Activated T-helper 2 cell treated with anti-CD3 and anti-CD28 coated beads, Interferon-gamma antibody, Interleukin-2, Interleukin-4, amounts not matched to agents 10 μg/mL and 5 μg/mL and 100 μg/mL, durations not matched to agents 14 hours and 24 hours and 36 hours (primary cell): ENCODE data around the gene JMJD8. TPM values are rescaled to one million over a fixed set of nuclear protein-coding genes. Genes with fewer than 3 reads are reported as not detected.
"Not testable (repeated sequence)": the region's sequence is repeated elsewhere in the genome, so short reads cannot be mapped to it uniquely, and the experiment has no call there.

ENCODE experiments used
- DNase-seq: peaks from one replicate; pipeline ENCODE4 v3.0.0; 2021; ENCODE audit warnings: low spot score
- H3K27ac Mint-ChIP-seq: one replicate; pipeline ENCODE4 v1.8.0; 2021; ENCODE audit warnings: mixed read lengths
- H3K27me3 Mint-ChIP-seq: one replicate; pipeline ENCODE4 v1.8.0; 2021; ENCODE audit warnings: low read depth, mixed read lengths
- H3K36me3 Mint-ChIP-seq: one replicate; pipeline ENCODE4 v1.8.0; 2021; ENCODE audit warnings: low read depth, mixed read lengths
- H3K4me1 Mint-ChIP-seq: one replicate; pipeline ENCODE4 v1.8.0; 2021; ENCODE audit warnings: low read depth, mixed read lengths
- H3K4me3 Mint-ChIP-seq: one replicate; pipeline ENCODE4 v1.8.0; 2021; ENCODE audit warnings: low read depth, mild to moderate bottlenecking, moderate library complexity, mixed read lengths
- H3K9me3 Mint-ChIP-seq: one replicate; pipeline ENCODE4 v1.8.0; 2021; ENCODE audit warnings: mixed read lengths
- intact Hi-C: fragments of 100-400 bp; cut with micrococcal nuclease; formaldehyde crosslinking; loops from one replicate; pipeline ENCODE4 v1.15.1; 2023
- total RNA-seq: library from RNA; stranded (reverse); gene quantifications from 2 replicates; pipeline ENCODE4 v1.2.3, GENCODE V29; 2022

The JMJD8 gene
- total RNA-seq, 1 donor from 2014 or later: 48.8 TPM

DNA sequence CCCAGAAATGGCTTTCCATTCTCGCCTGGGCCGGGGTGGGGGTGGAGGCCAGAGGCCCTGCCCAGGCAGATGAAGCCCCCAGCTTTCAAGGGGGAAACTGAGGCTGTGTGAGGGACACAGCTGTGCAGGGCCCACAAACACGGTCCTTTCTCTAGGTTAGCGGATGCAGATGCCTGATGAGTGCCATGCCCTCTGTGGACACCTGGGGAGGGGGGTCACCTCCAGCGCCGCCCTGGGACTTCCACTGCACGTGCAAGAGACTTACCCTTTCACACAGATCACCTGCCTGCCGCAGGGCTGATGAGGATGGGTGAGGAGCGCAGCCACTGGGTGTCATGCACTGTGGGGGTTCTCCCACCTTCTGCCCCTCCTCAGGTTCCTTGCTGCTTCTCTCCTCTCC lies 34.3 kb upstream of the JMJD8 start:
- H3K9me3 Mint-ChIP-seq: no peaks in the 10 kb centered on the region
- peaks cover 4% of the 10 kb centered on the region for H3K27me3 Mint-ChIP-seq
- intact Hi-C loops: no loop called here
- no peak for DNase-seq
- H3K36me3 Mint-ChIP-seq: no peaks in the 10 kb centered on the region
- H3K4me3 Mint-ChIP-seq: no peak overlapping the region
- H3K4me1 Mint-ChIP-seq: peaks cover 10% of the 10 kb centered on the region
- no peak overlapping the region for H3K27ac Mint-ChIP-seq

- intact Hi-C loops: no loop called here
- H3K27me3 Mint-ChIP-seq: peaks cover 6% of the 10 kb centered on the region
- H3K36me3 Mint-ChIP-seq: no peaks in the 10 kb centered on the region
- peaks cover 12% of the 10 kb centered on the region for H3K4me1 Mint-ChIP-seq
- DNase-seq: no peak
- H3K27ac Mint-ChIP-seq: no peak overlapping the region
- H3K9me3 Mint-ChIP-seq: no peaks in the 10 kb centered on the region
- H3K4me3 Mint-ChIP-seq: no peak overlapping the region
Observed at GRCh38 chr16:717450-718245, 33.5 kb upstream of the JMJD8 start.

DNA sequence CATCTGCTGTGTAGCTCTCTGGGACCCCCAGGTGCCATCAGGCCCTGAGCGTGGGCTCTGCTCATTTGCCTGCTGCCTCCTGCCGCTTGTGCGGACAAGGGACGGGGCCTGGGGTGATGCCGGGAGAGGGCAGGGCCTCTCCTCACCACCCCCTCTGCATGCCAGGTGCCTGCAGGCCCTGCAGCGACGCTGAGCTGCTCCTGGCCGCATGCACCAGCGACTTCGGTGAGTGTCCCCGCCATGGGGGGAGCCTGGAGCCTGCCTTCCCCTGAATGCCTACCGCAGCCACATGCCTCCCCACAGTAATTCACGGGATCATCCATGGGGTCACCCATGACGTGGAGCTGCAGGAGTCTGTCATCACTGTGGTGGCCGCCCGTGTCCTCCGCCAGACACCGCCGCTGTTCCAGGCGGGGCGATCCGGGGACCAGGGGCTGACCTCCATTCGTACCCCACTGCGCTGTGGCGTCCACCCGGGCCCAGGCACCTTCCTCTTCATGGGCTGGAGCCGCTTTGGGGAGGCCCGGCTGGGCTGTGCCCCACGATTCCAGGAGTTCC lies 32.7 kb upstream of the JMJD8 start:
- no peaks in the 10 kb centered on the region for H3K9me3 Mint-ChIP-seq
- H3K27ac Mint-ChIP-seq: no peak overlapping the region
- intact Hi-C loops: no loop called here
- peaks cover 8% of the 10 kb centered on the region for H3K27me3 Mint-ChIP-seq
- H3K4me1 Mint-ChIP-seq: peaks cover 12% of the 10 kb centered on the region
- H3K4me3 Mint-ChIP-seq: peak overlapping the region; percentile 65
- DNase-seq: no peak
- H3K36me3 Mint-ChIP-seq: no peaks in the 10 kb centered on the region

DNA sequence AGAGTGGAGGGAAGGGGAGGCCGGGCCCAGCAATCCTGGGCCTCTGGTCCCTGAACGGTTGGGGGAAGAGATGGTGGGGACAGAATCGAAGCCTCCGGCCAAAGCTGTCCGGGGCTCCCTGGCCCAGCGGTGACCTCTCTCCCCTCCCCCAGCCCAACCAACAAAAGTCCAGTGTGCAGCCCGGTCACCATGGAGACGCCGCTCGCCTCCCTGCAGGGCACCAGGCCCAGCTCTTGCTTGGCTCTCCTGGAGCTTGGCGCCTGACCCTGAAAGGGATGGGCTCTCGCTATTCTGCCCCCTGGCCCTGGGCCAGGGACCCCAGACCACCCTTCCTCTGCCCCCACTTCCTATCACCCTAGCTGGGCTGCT lies 32.0 kb upstream of the JMJD8 start:
- intact Hi-C loops: no loop called here
- H3K4me3 Mint-ChIP-seq: peak overlapping the region; percentile 65
- no peaks in the 10 kb centered on the region for H3K9me3 Mint-ChIP-seq
- no peak overlapping the region for H3K27ac Mint-ChIP-seq
- H3K4me1 Mint-ChIP-seq: peaks cover 12% of the 10 kb centered on the region
- no peak for DNase-seq
- peaks cover 8% of the 10 kb centered on the region for H3K27me3 Mint-ChIP-seq
- H3K36me3 Mint-ChIP-seq: no peaks in the 10 kb centered on the region

GRCh38 chr16:715477-716199 lies 31.5 kb upstream of the JMJD8 start:
- H3K36me3 Mint-ChIP-seq: no peaks in the 10 kb centered on the region
- intact Hi-C loops: no loop called here
- peaks cover 12% of the 10 kb centered on the region for H3K4me1 Mint-ChIP-seq
- H3K9me3 Mint-ChIP-seq: no peaks in the 10 kb centered on the region
- no peak overlapping the region for H3K27ac Mint-ChIP-seq
- peak overlapping the region; percentile 65 for H3K4me3 Mint-ChIP-seq
- no peak for DNase-seq
- H3K27me3 Mint-ChIP-seq: peaks cover 8% of the 10 kb centered on the region

GRCh38 chr16:714558-715476 lies 30.7 kb upstream of the JMJD8 start, which contains the start of gene METRN:
METRN (plus strand) TSS chr16:715118; CDS start chr16:715290, 172 bp downstream.
- intact Hi-C loops: no loop called here

DNA sequence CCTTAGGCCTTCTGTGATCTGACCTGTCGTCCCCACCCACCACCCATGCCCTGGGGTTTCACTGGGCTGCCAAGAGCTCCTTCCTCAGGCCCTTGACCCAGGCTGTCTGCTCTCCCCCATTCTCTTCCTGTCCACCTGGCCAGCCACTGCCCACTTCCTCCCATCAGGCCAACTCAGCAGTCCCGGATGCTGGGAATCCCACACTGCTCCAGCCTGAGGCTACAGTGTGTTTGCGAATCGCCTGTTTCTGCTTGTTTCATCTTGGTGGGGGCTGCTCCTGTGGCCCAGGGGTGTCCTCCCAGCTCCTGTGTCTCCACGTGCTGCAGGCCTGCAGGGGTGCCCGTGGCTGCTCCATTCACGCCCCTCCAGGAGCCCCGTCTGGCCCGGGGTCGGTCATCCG lies 29.9 kb upstream of the JMJD8 start:
- DNase-seq: no peak
- Mint-ChIP-seq H3K4me3 (no peak overlapping the region), H3K27me3 (peaks cover 8% of the 10 kb centered on the region), H3K9me3 (no peaks in the 10 kb centered on the region), H3K36me3 (no peaks in the 10 kb centered on the region), H3K27ac (no peak overlapping the region), H3K4me1 (peaks cover 5% of the 10 kb centered on the region)
- intact Hi-C loops: no loop called here

More at GRCh38 chr16:714558-715476, 30.7 kb upstream of the JMJD8 start, which contains the start of gene METRN:
- DNase-seq: peak; percentile 86
- Mint-ChIP-seq H3K27me3 (peaks cover 8% of the 10 kb centered on the region), H3K27ac (no peak within 1 kb of the TSS), H3K36me3 (no peaks in the 10 kb centered on the region), H3K4me1 (peaks cover 7% of the 10 kb centered on the region), H3K9me3 (no peaks in the 10 kb centered on the region), H3K4me3 (peak within 1 kb of the TSS; percentile 65)

DNA sequence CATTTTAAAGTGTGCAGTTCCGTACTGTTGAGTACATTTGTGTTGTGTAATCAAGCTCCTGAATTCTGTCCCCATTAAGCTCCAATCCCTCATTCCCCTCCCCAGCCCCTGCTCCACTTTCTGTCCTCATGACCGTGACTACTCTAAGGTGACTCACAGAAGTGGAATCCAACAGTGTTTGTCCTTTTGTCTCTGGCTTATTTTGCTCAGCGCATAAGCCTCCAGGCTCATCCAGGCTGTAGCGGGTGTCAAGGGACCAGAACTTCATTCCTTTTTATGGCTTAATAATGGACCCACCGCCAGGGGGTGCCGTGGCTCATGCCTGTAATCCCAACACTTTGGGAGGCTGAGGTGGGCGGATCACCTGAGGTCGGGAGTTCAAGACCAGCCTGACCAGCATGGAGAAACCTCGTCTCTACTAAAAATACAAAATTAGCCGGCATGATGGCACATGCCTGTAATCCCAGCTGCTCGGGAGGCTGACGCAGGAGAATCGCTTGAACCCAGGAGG lies 28.7 kb upstream of the JMJD8 start:
- H3K4me3 Mint-ChIP-seq, H3K27ac Mint-ChIP-seq, H3K36me3 Mint-ChIP-seq, intact Hi-C loops, H3K4me1 Mint-ChIP-seq, H3K9me3 Mint-ChIP-seq: not testable (repeated sequence)
- H3K27me3 Mint-ChIP-seq: peaks cover 19% of the 10 kb centered on the region
- DNase-seq: peak; percentile 49

- intact Hi-C loops: loop anchor here (1.0 kb wide), 1 partner anchor 74 kb away; no protein-coding TSS in a partner anchor
- DNase-seq: peak; percentile 65
- H3K27ac Mint-ChIP-seq: no peak overlapping the region
- no peaks in the 10 kb centered on the region for H3K36me3 Mint-ChIP-seq
- peaks cover 25% of the 10 kb centered on the region for H3K27me3 Mint-ChIP-seq
- no peaks in the 10 kb centered on the region for H3K9me3 Mint-ChIP-seq
- H3K4me3 Mint-ChIP-seq: no peak overlapping the region
- H3K4me1 Mint-ChIP-seq: peaks cover 4% of the 10 kb centered on the region
Observed at GRCh38 chr16:711548-712320, 27.6 kb upstream of the JMJD8 start.

GRCh38 chr16:711084-711483 lies 26.9 kb upstream of the JMJD8 start:
- Mint-ChIP-seq H3K9me3 (no peaks in the 10 kb centered on the region), H3K36me3 (no peaks in the 10 kb centered on the region), H3K4me3 (no peak overlapping the region), H3K4me1 (peaks cover 2% of the 10 kb centered on the region), H3K27me3 (peaks cover 26% of the 10 kb centered on the region), H3K27ac (no peak overlapping the region)
- intact Hi-C loops: loop anchor here (1.0 kb wide), 1 partner anchor 74 kb away; no protein-coding TSS in a partner anchor
- no peak for DNase-seq

DNA sequence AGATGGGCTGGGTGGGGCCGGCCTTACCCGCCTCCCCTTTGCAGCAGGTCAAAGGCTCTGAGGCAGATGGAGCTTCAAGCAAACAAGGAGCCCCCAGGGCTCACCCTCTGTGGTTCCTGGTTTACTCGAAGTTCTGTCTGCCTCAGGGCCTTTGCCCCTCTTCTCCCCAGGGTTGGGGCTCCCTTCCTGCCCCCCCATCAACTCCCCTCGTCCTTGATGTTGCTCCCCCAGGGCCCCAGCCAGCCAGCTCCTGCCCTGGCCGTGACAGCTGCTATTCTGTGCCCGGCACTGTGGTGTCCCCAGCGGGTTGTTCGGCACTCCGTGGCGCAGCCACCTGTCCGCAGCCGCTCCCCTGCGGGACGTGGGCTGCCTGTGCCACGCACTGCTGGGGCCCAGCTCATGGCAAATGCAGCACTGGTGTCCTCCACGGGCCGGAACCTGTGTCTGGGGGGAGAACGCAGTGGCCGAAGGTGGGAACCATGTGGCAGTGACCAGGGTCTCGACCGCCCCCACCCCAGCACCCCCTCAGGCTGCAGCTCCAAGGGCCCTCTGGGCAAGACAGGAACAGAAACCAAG lies 26.5 kb upstream of the JMJD8 start:
- Mint-ChIP-seq H3K4me1 (peaks cover 2% of the 10 kb centered on the region), H3K4me3 (no peak overlapping the region), H3K27ac (no peak overlapping the region), H3K27me3 (peaks cover 26% of the 10 kb centered on the region), H3K9me3 (no peaks in the 10 kb centered on the region), H3K36me3 (no peaks in the 10 kb centered on the region)
- intact Hi-C loops: loop anchor here (1.0 kb wide), 1 partner anchor 75 kb away; no protein-coding TSS in a partner anchor
- no peak for DNase-seq
